Stimulated activated CD8-positive, alpha-beta memory T cell treated with anti-CD3 and anti-CD28 coated beads, Interleukin-4, amount 100 ng/mL, for 4 hours (primary cell): ENCODE results near the gene STYK1.
"Not testable (repeated sequence)": the region's sequence is repeated elsewhere in the genome, so short reads cannot be mapped to it uniquely, and the experiment has no call there.

Experiments used
- DNase-seq, 2 donors: peaks; one replicate each; pipeline ENCODE4 v3.0.0-alpha.2; 2020; ENCODE audit warnings: low read depth in 2 of 2, low spot score in 1 of 2

Gene STYK1

GRCh38 chr12:10623131-10623530 is 50.7 kb downstream of the STYK1 start:
- no peak for DNase-seq

GRCh38 chr12:10621278-10621677 is 52.6 kb downstream of the STYK1 start:
- no peak for DNase-seq

DNA sequence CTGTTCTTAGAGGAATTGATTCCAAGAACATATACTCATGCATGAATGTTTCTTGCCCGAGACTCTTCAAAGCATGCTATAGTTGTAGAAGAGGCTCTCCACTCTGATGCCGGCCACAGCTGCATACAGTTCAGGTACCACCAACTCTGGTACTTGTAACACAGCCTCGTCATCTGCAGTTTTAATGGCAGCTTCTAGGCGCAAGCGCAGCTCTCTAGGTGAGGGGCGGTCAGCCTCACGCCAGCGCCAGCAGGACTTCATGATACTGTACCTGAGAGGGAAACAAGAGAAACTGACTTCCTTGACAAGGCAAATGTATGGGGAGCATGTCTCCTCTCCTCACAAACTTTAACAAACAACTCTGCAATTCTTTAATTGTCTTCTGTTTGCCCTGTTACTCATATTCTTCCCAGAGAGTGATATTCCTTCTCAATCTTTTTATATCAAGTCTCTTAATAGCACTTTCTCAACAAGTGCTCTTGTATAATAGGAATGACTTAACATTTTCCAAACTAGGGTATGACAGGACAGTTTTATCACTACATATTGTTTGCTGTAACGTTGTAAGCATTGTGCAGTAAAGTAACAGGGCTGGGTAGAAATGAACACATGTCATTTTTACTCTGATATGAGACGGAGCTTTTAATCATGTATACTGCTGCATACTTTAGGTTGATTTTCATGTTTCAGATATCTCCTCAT is 53.6 kb downstream of the STYK1 start:
- DNase-seq = no peak

- DNase-seq = no peak
Observed at GRCh38 chr12:10618338-10618987, 55.4 kb downstream of the STYK1 start.

DNA sequence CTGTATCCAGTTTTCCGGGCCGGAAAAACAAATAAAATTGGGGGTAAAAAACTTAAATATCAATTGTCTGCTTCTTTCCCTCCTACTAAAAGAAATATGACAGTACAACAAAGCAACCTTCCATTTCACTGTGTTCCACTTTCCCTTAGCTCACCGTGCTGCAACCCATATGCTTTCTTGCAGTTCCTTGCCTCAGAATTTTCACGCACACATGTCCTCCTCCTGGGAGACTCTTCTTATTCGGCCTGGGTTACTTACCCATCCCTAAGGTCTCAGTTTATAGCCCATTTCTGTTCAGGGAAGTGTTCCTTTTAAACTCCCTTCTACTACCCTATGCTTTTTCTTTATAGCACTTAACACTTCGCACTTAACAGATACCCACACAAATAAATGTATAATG is 56.0 kb downstream of the STYK1 start:
- DNase-seq = no peak

GRCh38 chr12:10615532-10615931 is 58.3 kb downstream of the STYK1 start:
- no peak for DNase-seq

DNA sequence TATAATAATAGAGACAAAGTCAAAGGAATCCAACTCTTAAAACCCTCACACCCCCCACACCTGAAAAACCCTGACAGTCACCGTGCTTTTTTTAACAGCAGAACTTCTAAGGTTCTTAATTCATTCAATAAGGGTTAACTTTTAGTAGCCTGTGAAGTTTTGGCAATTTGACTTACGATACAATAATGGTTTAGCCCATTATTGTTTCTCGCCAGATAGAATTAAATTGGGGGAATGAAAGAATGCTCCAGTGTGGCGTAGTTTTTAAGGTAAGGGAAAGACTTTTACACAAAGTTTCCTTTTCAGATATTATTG is 59.8 kb downstream of the STYK1 start:
- DNase-seq = no peak

GRCh38 chr12:10613349-10614055 is 60.4 kb downstream of the STYK1 start, which contains the start of gene MAGOHB:
Gene MAGOHB, minus strand, starts transcription at chr12:10613609. Its CDS starts 77 bp downstream, at chr12:10613532.
- DNase-seq = peak; percentile 97 to 100

GRCh38 chr12:10612984-10613348 is 60.9 kb downstream of the STYK1 start:
- no peak for DNase-seq

DNA sequence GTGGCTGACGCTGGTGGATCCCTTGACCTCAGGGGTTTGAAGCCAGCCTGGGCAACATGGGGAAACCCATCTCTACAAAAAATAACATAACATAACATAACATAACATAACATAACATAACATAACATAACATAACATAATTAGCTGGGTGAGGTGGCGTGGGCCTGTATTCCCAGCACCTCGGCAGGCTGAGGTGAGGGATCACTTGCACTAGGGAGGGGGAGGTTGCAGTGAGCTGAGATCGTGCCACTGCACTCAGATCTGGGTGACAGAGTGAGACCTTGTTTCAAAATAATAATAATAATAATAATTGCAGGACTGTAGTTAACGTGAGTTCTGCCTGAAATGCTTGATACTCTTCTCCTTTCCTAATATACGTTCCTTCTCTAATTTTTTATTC is 61.7 kb downstream of the STYK1 start:
- DNase-seq = no peak

- not testable (repeated sequence) for DNase-seq
Observed at GRCh38 chr12:10611258-10611657, 62.6 kb downstream of the STYK1 start.

GRCh38 chr12:10610188-10610587 is 63.7 kb downstream of the STYK1 start:
- no peak for DNase-seq

GRCh38 chr12:10607885-10608458 is 65.9 kb downstream of the STYK1 start:
- DNase-seq = no peak

DNA sequence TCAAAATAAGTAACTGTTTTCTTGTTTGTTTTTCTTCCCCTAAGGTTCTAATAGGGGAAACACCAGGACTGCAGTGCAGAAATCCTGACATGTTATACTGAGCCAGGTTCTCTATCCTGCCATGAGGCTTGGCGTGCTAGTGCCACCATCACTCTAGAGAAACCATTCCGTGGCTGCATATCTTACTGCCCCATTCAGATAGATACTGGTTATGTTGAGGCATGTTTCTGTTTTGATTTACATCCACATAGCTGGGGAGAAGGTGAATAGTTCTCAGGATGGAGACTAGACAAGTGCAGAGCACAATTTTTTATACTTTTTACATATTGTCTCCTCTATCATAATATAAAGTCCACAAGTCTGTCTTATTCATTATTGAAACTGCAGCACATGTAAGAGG is 72.0 kb downstream of the STYK1 start:
- DNase-seq = no peak

DNA sequence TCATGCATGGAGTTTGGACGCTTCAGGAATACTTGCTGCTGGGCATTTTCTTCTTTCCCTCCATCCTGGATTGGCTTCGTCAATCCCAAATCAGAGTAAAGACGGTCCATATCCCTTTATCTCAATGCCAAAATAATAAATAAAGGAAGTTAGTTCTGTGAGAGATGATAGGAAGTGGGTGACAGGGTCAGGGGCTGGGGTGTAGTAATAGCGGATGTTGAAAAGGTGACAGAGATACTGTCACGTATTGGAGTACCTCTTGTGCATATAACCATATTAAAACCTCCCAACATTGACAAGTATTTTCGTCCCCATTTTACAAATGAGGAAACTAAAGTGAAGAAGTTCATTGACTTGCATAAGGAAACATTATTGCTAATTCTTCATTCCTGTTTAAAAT is 72.9 kb downstream of the STYK1 start:
- no peak for DNase-seq

DNA sequence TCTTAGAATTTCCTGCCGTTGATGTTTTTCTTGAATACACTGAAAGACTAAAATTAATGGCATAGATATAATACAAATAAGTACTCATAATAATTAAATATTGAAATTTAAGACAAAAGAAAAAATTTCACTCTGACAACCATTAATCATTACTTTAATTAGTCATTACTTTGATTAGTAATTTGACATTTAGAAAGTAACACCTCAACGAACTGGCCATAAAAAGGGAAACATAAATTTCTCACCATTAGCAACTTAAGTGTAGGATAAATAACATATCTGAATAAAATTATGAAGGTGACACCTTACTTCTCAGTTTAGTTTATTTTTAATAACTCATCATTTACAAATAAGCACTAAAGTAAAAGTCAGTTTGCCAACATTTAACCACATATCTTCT is 78.0 kb downstream of the STYK1 start:
- no peak for DNase-seq

DNA sequence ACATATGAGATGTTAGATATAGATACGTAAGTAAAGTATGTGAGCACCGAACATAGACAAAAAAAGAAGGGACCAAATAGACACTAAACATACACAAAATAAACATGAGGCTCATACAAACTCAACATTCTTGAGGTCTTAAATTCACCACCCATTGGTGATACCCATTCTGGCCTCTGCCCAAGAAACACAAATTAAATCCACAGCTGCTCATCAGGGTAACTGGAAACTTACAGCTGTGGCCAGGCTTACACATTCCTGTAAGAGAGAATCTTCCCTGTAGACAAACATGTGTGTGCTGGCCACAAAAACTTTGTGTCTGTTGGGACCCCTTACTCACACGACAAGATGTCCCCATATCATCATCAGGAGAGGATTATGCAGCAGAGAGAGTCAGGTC is 82.9 kb downstream of the STYK1 start:
- DNase-seq = no peak

DNA sequence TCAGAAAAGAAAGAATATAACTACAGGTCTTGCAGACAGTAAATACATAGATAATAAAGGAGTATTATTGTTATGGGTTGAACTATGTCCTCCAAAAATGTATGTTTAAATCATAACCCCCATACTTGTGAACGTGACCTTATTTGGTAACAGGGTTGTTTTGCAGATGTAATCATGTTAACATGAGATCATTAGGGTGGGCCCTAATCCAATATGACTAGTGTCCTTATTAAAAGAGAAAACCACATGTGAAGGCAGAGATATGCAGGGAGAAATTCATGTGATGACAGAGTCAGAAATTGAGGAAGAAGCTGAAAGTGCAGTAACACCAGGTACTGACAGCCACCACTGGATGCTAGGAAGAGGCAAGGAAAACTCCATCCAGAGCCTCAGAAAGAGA is 89.4 kb downstream of the STYK1 start:
- no peak for DNase-seq

DNA sequence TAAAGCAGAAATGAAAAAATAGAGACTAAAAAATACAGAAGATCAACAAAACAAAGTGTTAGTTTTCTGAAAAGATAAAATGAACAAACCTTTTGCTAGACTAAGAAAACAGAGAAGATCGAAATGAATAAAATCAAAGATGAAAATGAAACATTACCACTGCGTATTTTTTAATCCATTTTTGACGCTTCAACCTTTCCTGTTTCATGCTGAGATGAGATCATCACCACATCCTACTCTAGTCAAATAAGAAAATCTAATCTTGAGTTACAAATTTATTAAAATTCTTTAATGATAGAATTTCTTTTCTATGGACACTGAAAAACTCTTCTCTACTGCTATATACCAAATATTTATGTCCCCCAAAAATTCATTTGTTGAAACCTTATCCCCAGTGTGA is 91.1 kb downstream of the STYK1 start:
- DNase-seq = no peak

GRCh38 chr12:10582133-10582532 is 91.7 kb downstream of the STYK1 start:
- not testable (repeated sequence) for DNase-seq

DNA sequence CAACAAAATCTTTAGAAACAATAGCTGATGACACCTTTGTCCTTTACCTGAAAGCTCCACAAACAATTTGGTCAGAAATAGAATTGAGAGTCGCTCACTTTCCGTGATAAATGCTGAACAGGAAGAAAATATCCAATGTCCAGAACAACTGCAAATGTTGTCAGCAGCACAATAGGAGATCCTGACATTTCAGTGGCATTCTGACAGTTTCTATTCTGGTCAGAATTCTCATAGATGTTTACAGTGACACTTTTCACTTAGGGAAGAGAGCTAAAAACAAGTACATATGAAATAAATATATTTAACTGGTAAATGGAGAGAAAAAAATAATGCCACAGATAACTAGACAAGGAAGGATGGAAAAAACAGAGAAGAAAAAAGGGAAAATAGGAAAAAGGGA is 99.5 kb downstream of the STYK1 start:
- no peak for DNase-seq

DNA sequence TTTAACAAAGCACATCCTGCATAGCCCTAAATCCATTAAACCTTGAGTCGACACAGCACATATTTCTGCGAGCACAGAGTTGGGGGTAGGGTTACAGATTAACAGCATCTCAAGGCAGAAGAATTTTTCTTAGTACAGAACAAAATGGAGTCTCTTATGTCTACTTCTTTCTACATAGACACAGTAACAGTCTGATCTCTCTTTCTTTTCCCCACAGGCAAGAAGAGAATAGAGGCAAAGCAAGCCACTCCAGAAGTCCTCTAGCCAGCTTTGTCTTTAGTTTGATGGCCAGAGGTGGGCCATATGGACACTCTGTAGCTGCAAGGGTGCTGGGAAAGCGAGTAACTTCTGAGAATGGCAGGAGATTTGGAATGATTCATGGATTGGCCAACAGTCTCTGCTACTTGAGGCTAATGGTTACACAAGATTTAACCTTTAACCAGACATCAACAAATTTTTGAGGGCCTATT is 101.8 kb downstream of the STYK1 start:
- not testable (repeated sequence) for DNase-seq
